ENCODE data around the gene SENP7. TPM values are rescaled to one million over a fixed set of nuclear protein-coding genes. Genes with fewer than 3 reads are reported as not detected.

SENP7 gene
- total RNA-seq, 4 donors from 2014 or later, result 8.8 to 52.5 (median 15.1) TPM

- TF ChIP-seq CTCF (IDR thresholded peaks at IDR 0.05), result no peak
- no peak for DNase-seq (ENCODE audit: low spot score)
These were observed 228.3 kb downstream of the SENP7 start for GRCh38 chr3:101284757-101285156.

GRCh38 chr3:101281521-101282030 lies 231.4 kb downstream of the SENP7 start:
- no peak for TF ChIP-seq CTCF (IDR thresholded peaks at IDR 0.05)

More at GRCh38 chr3:101284757-101285156, 228.3 kb downstream of the SENP7 start:
- no peak for ATAC-seq (ENCODE audit: low FRiP score)

GRCh38 chr3:101279765-101280385 lies 233.1 kb downstream of the SENP7 start:
- DNase-seq (ENCODE audit: low spot score), result no peak
- no peak for ATAC-seq (ENCODE audit: low FRiP score)
- TF ChIP-seq CTCF (IDR thresholded peaks at IDR 0.05), result no peak

More at GRCh38 chr3:101281521-101282030, 231.4 kb downstream of the SENP7 start:
- ATAC-seq (ENCODE audit: low FRiP score) (no peak), DNase-seq (ENCODE audit: low spot score) (no peak)

GRCh38 chr3:101279162-101279561 lies 233.8 kb downstream of the SENP7 start:
- TF ChIP-seq CTCF (IDR thresholded peaks at IDR 0.05), result no peak
- DNase-seq (ENCODE audit: low spot score) (no peak), ATAC-seq (ENCODE audit: low FRiP score) (no peak)

GRCh38 chr3:101278727-101279126 lies 234.3 kb downstream of the SENP7 start:
- DNase-seq (ENCODE audit: low spot score), result no peak
- ATAC-seq (ENCODE audit: low FRiP score), result no peak
- no peak for TF ChIP-seq CTCF (IDR thresholded peaks at IDR 0.05)

Small RNA genes lying within 50 kb of the gene (small RNA-seq; reads per million reads assigned to genes)
- not detected for gene RF00019

Other genes with a start within 250 kb of the SENP7 start
- under 1 TPM; 0.13 to 0.56 (median 0.28) TPM for gene IMPG2, start 192.6 kb downstream of the SENP7 start, total RNA-seq
- gene TRMT10C, start 48.7 kb upstream of the SENP7 start, total RNA-seq, result 10 to 100 TPM; 17.3 to 38.2 (median 22.4) TPM
- gene PCNP, start 61.0 kb upstream of the SENP7 start, total RNA-seq, result 10 to 100 TPM; 62.6 to 97.9 (median 77.1) TPM
- gene ZBTB11, start 163.9 kb upstream of the SENP7 start, total RNA-seq, result 10 to 100 TPM; 20.8 to 40.2 (median 23.6) TPM
- 1,000 to 10,000 TPM in 3 of 4 donors, 100 to 1,000 TPM in 1; 998 to 1,447 (median 1,310) TPM for gene RPL24, start 173.5 kb upstream of the SENP7 start, total RNA-seq
- 10 to 100 TPM in 1 of 4 donors, 1 to 10 TPM in 3; 5.0 to 10.2 (median 5.3) TPM for gene CEP97, start 211.4 kb upstream of the SENP7 start, total RNA-seq